Rectal smooth muscle tissue (tissue), 1 donor: Measurements from ENCODE around the gene ANK3.
A peak's percentile ranks its signal among the peaks of the same experiment; 100 is the strongest.
"Not testable (repeated sequence)": the region's sequence is repeated elsewhere in the genome, so short reads cannot be mapped to it uniquely, and the experiment has no call there.

ENCODE experiments used
- H3K27ac ChIP-seq: one replicate; pipeline ENCODE4 v1.7.0; 2013; ENCODE audit warnings: low read depth, low read length, inconsistent platforms
- H3K27me3 ChIP-seq: one replicate; pipeline ENCODE4 v1.7.0; 2013; ENCODE audit warnings: low read length; ENCODE audit not compliant: control insufficient read depth, insufficient read depth
- H3K36me3 ChIP-seq: one replicate; pipeline ENCODE4 v1.7.0; 2013; ENCODE audit warnings: low read length; ENCODE audit not compliant: control insufficient read depth, insufficient read depth
- H3K4me1 ChIP-seq: one replicate; pipeline ENCODE4 v1.7.0; 2013; ENCODE audit warnings: low read length; ENCODE audit not compliant: control insufficient read depth, insufficient read depth
- H3K4me3 ChIP-seq: one replicate; pipeline ENCODE4 v1.7.0; 2013; ENCODE audit warnings: low read length
- H3K9ac ChIP-seq: one replicate; pipeline ENCODE4 v1.7.0; 2013; ENCODE audit warnings: low read length

The ANK3 gene

GRCh38 chr10:60305380-60305892, 84.2 kb downstream of the ANK3 start:
- Histone ChIP-seq H3K4me3 (no peak overlapping the region), H3K9ac (no peak overlapping the region), H3K27ac (no peak overlapping the region), H3K27me3 (no peaks in the 10 kb centered on the region), H3K36me3 (no peaks in the 10 kb centered on the region), H3K4me1 (no peaks in the 10 kb centered on the region)

GRCh38 chr10:60304829-60305379, 84.8 kb downstream of the ANK3 start:
- no peak overlapping the region for H3K9ac ChIP-seq
- no peak overlapping the region for H3K27ac ChIP-seq
- no peaks in the 10 kb centered on the region for H3K27me3 ChIP-seq
- H3K4me3 ChIP-seq = no peak overlapping the region
- H3K4me1 ChIP-seq = no peaks in the 10 kb centered on the region
- H3K36me3 ChIP-seq = no peaks in the 10 kb centered on the region

GRCh38 chr10:60303778-60304177, 85.9 kb downstream of the ANK3 start:
- H3K27ac ChIP-seq = no peak overlapping the region
- H3K9ac ChIP-seq = no peak overlapping the region
- no peaks in the 10 kb centered on the region for H3K27me3 ChIP-seq
- H3K4me3 ChIP-seq = no peak overlapping the region
- no peaks in the 10 kb centered on the region for H3K36me3 ChIP-seq
- no peaks in the 10 kb centered on the region for H3K4me1 ChIP-seq

GRCh38 chr10:60299961-60300883, 89.5 kb downstream of the ANK3 start:
- Histone ChIP-seq H3K27ac (no peak overlapping the region), H3K9ac (no peak overlapping the region), H3K4me3 (no peak overlapping the region), H3K4me1 (no peaks in the 10 kb centered on the region), H3K36me3 (no peaks in the 10 kb centered on the region), H3K27me3 (no peaks in the 10 kb centered on the region)

GRCh38 chr10:60299390-60299778, 90.3 kb downstream of the ANK3 start:
- Histone ChIP-seq H3K4me1 (no peaks in the 10 kb centered on the region), H3K27me3 (no peaks in the 10 kb centered on the region), H3K4me3 (no peak overlapping the region), H3K27ac (no peak overlapping the region), H3K9ac (no peak overlapping the region), H3K36me3 (no peaks in the 10 kb centered on the region)

GRCh38 chr10:60298408-60299389, 91.0 kb downstream of the ANK3 start:
- Histone ChIP-seq H3K4me1 (no peaks in the 10 kb centered on the region), H3K9ac (no peak overlapping the region), H3K36me3 (no peaks in the 10 kb centered on the region), H3K4me3 (no peak overlapping the region), H3K27ac (peak overlapping the region; percentile 14), H3K27me3 (no peaks in the 10 kb centered on the region)

- Histone ChIP-seq H3K9ac (no peak overlapping the region), H3K27me3 (no peaks in the 10 kb centered on the region), H3K36me3 (no peaks in the 10 kb centered on the region), H3K4me1 (no peaks in the 10 kb centered on the region), H3K27ac (no peak overlapping the region), H3K4me3 (no peak overlapping the region)
Observed at GRCh38 chr10:60296073-60296472, 93.6 kb downstream of the ANK3 start.

- no peak overlapping the region for H3K4me3 ChIP-seq
- no peaks in the 10 kb centered on the region for H3K27me3 ChIP-seq
- H3K4me1 ChIP-seq = no peaks in the 10 kb centered on the region
- H3K9ac ChIP-seq = no peak overlapping the region
- H3K27ac ChIP-seq = no peak overlapping the region
- no peaks in the 10 kb centered on the region for H3K36me3 ChIP-seq
Observed at GRCh38 chr10:60295028-60295937, 94.4 kb downstream of the ANK3 start.

GRCh38 chr10:60293581-60294175, 96.0 kb downstream of the ANK3 start:
- H3K4me3 ChIP-seq = no peak overlapping the region
- no peak overlapping the region for H3K27ac ChIP-seq

GRCh38 chr10:60292998-60293397, 96.7 kb downstream of the ANK3 start:
- H3K4me3 ChIP-seq = no peak overlapping the region
- H3K36me3 ChIP-seq = no peaks in the 10 kb centered on the region
- no peaks in the 10 kb centered on the region for H3K27me3 ChIP-seq
- H3K4me1 ChIP-seq = no peaks in the 10 kb centered on the region
- H3K9ac ChIP-seq = no peak overlapping the region
- H3K27ac ChIP-seq = no peak overlapping the region

More at GRCh38 chr10:60293581-60294175, 96.0 kb downstream of the ANK3 start:
- no peak overlapping the region for H3K9ac ChIP-seq
- no peaks in the 10 kb centered on the region for H3K4me1 ChIP-seq
- no peaks in the 10 kb centered on the region for H3K36me3 ChIP-seq
- no peaks in the 10 kb centered on the region for H3K27me3 ChIP-seq

GRCh38 chr10:60292536-60292935, 97.1 kb downstream of the ANK3 start:
- H3K4me3 ChIP-seq, H3K36me3 ChIP-seq, H3K9ac ChIP-seq, H3K27ac ChIP-seq, H3K27me3 ChIP-seq, H3K4me1 ChIP-seq: not testable (repeated sequence)
